Ishikawa (cell line): ENCODE data around the gene MRPL27.

Experiments
- CEBPB ChIP-seq: IDR thresholded peaks from 2 replicates; pipeline ENCODE4 v1.6.1; 2012
- CREB1 ChIP-seq: IDR thresholded peaks from 2 replicates; pipeline ENCODE4 v1.6.1; 2012; ENCODE audit warnings: low read depth
- EGR1 ChIP-seq: IDR thresholded peaks from 2 replicates; pipeline ENCODE4 v1.6.1; 2012
- EP300 ChIP-seq: IDR thresholded peaks from 2 replicates; pipeline ENCODE4 v1.6.1; 2012; ENCODE audit warnings: borderline replicate concordance
- FOXM1 ChIP-seq: IDR thresholded peaks from 2 replicates; pipeline ENCODE4 v1.6.1; 2012; ENCODE audit warnings: low read depth, borderline replicate concordance
- MAX ChIP-seq: IDR thresholded peaks from 2 replicates; pipeline ENCODE4 v1.6.1; 2012
- RAD21 ChIP-seq: IDR thresholded peaks from 2 replicates; pipeline ENCODE4 v1.6.1; 2012; ENCODE audit warnings: low read depth
- REST ChIP-seq: IDR thresholded peaks from 2 replicates; pipeline ENCODE4 v1.6.1; 2012; ENCODE audit warnings: low read depth, mild to moderate bottlenecking
- TAF1 ChIP-seq: IDR thresholded peaks from 2 replicates; pipeline ENCODE4 v1.6.1; 2012; ENCODE audit warnings: low read depth, mild to moderate bottlenecking
- TCF12 ChIP-seq: IDR thresholded peaks from 2 replicates; pipeline ENCODE4 v1.6.1; 2012; ENCODE audit warnings: low read depth
- TEAD4 ChIP-seq: IDR thresholded peaks from 2 replicates; pipeline ENCODE4 v1.6.1; 2012
- USF1 ChIP-seq: IDR thresholded peaks from 2 replicates; pipeline ENCODE4 v1.6.1; 2012
- YY1 ChIP-seq: IDR thresholded peaks from 2 replicates; pipeline ENCODE4 v1.6.1; 2012; ENCODE audit warnings: low read depth

- no peak for TF ChIP-seq REST
- no peak for TF ChIP-seq EP300
- no peak for TF ChIP-seq CREB1
- no peak for TF ChIP-seq TEAD4
- TF ChIP-seq CEBPB, result no peak
- no peak for TF ChIP-seq EGR1
- peak; percentile 94 for TF ChIP-seq YY1
- no peak for TF ChIP-seq RAD21
- peak; percentile 97 for TF ChIP-seq TAF1
- peak; percentile 95 for TF ChIP-seq MAX
- TF ChIP-seq FOXM1, result no peak
- TF ChIP-seq USF1, result peak; percentile 98
- TF ChIP-seq TCF12, result peak; percentile 15; the same call in 1 of the 2 replicates
Measured at GRCh38 chr17:50372758-50373556, at the start of gene MRPL27, which contains the start of gene EME1.
